ENCODE results near the gene LCA5L.

DNA sequence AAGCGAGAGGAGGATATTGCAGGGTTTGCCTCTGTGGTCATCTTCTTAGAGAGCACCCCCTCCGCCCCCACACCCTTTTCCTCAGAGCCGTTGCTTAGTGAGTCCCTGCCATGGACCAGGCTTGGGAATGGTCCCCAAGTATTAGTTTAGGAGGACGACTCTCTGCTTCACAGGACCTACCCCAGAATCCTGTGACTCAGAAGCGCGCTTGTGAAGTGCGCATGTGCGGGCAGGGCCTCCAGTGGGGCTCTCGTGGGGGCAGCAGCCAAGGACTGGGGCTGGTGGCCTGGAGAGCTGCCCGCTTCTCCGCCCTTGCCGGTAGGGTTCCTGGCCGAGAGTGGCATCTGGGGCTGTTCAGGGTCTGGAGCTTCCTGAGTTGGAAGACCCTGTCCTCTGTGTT is 59.4 kb downstream of the LCA5L start:
- TF ChIP-seq EZH2 (IDR thresholded peaks at IDR 0.05) (no peak), POLR2AphosphoS5 (IDR thresholded peaks at IDR 0.05; ENCODE audit: borderline replicate concordance, low read depth, low read length) (no peak)
